RWPE2 (cell line): ENCODE results near the gene PTPN22.

Source experiments
- ATAC-seq: fragments of 200-7000 bp; cut with Tn5 transposase; 3 replicates; pipeline ENCODE4 v1.9.1; 2021; ENCODE audit warnings: low read depth
- DNase-seq: peaks from one replicate; pipeline ENCODE4 v3.0.0-alpha.2; 2020; ENCODE audit warnings: low spot score
- H3K27ac ChIP-seq: fragments of 450-650 bp; 2 replicates; pipeline ENCODE4 v1.5.1; 2017; ENCODE audit warnings: mild to moderate bottlenecking; ENCODE audit not compliant: poor library complexity, severe bottlenecking
- H3K27me3 ChIP-seq: fragments of 250-450 bp; sonication (Bioruptor Pico); 2 replicates; pipeline ENCODE4 v1.5.1; 2021; ENCODE audit warnings: mild to moderate bottlenecking, moderate library complexity; ENCODE audit not compliant: insufficient read depth, poor library complexity, severe bottlenecking
- H3K36me3 ChIP-seq: fragments of 250-450 bp; sonication (Bioruptor Pico); 2 replicates; pipeline ENCODE4 v1.5.1; 2020; ENCODE audit warnings: low read depth, mild to moderate bottlenecking, moderate library complexity
- H3K4me1 ChIP-seq: fragments of 250-450 bp; sonication (Bioruptor Pico); 2 replicates; pipeline ENCODE4 v1.5.1; 2021; ENCODE audit warnings: mild to moderate bottlenecking, moderate library complexity; ENCODE audit not compliant: insufficient read depth, poor library complexity, severe bottlenecking
- H3K4me3 ChIP-seq: fragments of 250-450 bp; sonication (Bioruptor Pico); 2 replicates; pipeline ENCODE4 v1.5.1; 2021; ENCODE audit warnings: mild to moderate bottlenecking, moderate library complexity; ENCODE audit not compliant: severe bottlenecking
- H3K9me3 ChIP-seq: fragments of 250-450 bp; sonication (Bioruptor Pico); 2 replicates; pipeline ENCODE4 v1.5.1; 2021; ENCODE audit warnings: mild to moderate bottlenecking, moderate library complexity; ENCODE audit not compliant: severe bottlenecking
- TF ChIP-seq, protein P1 (sequence below): fragments of 450-650 bp; IDR thresholded peaks from one replicate; pipeline ENCODE4 v1.5.1; 2017; ENCODE audit warnings: mild to moderate bottlenecking, moderate library complexity; ENCODE audit not compliant: poor library complexity, severe bottlenecking

Gene PTPN22

DNA sequence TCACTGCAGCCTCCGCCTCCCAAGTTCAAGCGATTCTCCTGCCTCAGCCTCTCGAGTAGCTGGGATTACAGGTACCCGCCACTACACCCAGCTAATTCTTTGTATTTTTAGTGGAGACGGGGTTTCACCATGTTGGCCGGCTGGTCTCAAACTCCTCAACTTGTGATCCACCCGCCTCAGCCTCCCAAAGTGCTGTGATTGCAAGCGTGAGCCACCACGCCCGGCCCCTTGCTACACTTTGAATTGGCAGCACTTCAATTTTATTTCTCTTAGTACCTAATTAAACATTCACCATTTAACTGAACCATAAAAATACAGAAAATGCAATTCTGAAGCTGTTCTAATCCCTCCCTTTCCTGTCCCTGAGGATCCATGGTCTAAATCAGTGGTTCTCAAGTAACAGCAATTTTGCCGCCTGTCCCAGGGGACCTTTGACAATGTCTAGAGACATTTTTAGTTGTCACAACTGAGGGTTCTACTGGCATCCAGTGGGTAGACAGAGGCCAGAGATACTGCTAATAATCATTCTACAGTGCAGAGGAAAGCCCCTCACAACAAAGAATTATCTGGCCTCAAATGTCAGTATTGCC is 20.2 kb upstream of the PTPN22 start:
- ATAC-seq (no peak), DNase-seq (no peak)
- H3K9me3 ChIP-seq: no peaks in the 10 kb centered on the region
- H3K4me3 ChIP-seq: no peak overlapping the region
- peaks cover 24% of the 10 kb centered on the region; the same call in 1 of the 2 replicates for H3K36me3 ChIP-seq
- TF ChIP-seq, protein P1, sequence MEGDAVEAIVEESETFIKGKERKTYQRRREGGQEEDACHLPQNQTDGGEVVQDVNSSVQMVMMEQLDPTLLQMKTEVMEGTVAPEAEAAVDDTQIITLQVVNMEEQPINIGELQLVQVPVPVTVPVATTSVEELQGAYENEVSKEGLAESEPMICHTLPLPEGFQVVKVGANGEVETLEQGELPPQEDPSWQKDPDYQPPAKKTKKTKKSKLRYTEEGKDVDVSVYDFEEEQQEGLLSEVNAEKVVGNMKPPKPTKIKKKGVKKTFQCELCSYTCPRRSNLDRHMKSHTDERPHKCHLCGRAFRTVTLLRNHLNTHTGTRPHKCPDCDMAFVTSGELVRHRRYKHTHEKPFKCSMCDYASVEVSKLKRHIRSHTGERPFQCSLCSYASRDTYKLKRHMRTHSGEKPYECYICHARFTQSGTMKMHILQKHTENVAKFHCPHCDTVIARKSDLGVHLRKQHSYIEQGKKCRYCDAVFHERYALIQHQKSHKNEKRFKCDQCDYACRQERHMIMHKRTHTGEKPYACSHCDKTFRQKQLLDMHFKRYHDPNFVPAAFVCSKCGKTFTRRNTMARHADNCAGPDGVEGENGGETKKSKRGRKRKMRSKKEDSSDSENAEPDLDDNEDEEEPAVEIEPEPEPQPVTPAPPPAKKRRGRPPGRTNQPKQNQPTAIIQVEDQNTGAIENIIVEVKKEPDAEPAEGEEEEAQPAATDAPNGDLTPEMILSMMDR: no peak
- H3K4me1 ChIP-seq: peaks cover 6% of the 10 kb centered on the region
- no peaks in the 10 kb centered on the region for H3K27me3 ChIP-seq
- no peak overlapping the region for H3K27ac ChIP-seq

DNA sequence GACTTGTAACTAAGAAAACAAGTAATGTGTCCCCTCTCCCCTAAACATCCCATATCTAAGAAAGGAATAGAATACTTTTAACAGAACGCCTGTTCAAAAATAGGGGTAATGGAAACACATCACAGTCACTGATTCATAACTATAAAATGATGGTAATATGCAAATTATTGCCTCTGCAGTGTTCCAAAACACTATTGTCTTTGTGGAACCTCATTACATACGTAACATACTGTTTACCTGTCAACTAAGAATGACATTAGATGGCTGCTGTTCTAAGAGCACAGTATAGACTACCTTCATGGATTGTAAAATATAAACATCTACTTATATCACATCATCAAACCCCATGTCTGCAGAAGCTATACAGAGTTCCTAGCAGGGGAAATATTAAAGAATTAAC is 19.3 kb upstream of the PTPN22 start:
- peaks cover 18% of the 10 kb centered on the region; the same call in 1 of the 2 replicates for H3K36me3 ChIP-seq
- no peak for ATAC-seq
- H3K4me1 ChIP-seq: peaks cover 6% of the 10 kb centered on the region
- H3K27ac ChIP-seq: no peak overlapping the region
- H3K9me3 ChIP-seq: no peaks in the 10 kb centered on the region
- no peaks in the 10 kb centered on the region for H3K27me3 ChIP-seq
- no peak overlapping the region for H3K4me3 ChIP-seq
- DNase-seq: no peak
- TF ChIP-seq, protein P1: no peak

DNA sequence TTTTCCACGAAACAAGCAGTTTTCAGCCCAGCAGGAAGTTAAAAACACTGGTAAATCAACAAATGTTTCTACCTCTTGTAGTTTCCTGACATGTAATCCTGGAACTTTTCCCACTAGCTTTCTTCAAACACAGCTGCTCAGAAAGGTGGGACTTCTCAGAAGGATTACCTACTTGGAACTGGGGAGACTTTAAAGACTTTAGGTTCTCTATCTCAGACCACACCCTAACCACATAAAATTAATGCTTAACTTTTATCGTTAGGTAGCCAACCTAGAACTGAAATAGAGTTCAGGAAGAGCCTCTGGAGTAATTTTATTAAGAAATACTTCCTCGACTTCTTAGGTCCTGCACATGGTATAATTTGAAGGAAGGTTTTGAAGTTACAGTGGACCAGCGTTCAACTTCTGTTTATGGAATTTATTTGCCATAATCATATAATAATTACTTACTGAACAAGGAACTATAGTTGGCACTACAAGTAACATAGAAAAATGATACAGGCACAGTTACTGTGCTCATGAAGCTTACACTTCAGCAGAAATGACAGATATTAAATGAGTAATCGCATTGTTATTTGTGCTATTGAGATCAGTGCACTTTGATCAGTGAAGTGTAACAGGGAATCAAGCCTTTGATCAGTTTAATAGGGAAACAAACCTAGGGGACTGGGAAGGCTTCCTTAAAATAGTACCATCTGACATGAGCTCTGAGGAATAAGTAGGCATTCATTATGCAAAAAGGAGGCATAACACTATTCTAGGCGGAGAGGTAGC is 16.1 kb upstream of the PTPN22 start, which contains the start of gene BCL2L15:
BCL2L15 (minus strand) TSS at position 180 of the 774 bp plus-strand sequence. CDS start 206 bp downstream, outside the sequence.
- H3K4me3 ChIP-seq: no peak within 1 kb of the TSS
- TF ChIP-seq, protein P1: no peak
- no peak for ATAC-seq
- no peaks in the 10 kb centered on the region for H3K9me3 ChIP-seq
- no peak for DNase-seq
- no peaks in the 10 kb centered on the region for H3K36me3 ChIP-seq
- H3K27ac ChIP-seq: no peak within 1 kb of the TSS
- peaks cover 6% of the 10 kb centered on the region for H3K4me1 ChIP-seq
- no peaks in the 10 kb centered on the region for H3K27me3 ChIP-seq

DNA sequence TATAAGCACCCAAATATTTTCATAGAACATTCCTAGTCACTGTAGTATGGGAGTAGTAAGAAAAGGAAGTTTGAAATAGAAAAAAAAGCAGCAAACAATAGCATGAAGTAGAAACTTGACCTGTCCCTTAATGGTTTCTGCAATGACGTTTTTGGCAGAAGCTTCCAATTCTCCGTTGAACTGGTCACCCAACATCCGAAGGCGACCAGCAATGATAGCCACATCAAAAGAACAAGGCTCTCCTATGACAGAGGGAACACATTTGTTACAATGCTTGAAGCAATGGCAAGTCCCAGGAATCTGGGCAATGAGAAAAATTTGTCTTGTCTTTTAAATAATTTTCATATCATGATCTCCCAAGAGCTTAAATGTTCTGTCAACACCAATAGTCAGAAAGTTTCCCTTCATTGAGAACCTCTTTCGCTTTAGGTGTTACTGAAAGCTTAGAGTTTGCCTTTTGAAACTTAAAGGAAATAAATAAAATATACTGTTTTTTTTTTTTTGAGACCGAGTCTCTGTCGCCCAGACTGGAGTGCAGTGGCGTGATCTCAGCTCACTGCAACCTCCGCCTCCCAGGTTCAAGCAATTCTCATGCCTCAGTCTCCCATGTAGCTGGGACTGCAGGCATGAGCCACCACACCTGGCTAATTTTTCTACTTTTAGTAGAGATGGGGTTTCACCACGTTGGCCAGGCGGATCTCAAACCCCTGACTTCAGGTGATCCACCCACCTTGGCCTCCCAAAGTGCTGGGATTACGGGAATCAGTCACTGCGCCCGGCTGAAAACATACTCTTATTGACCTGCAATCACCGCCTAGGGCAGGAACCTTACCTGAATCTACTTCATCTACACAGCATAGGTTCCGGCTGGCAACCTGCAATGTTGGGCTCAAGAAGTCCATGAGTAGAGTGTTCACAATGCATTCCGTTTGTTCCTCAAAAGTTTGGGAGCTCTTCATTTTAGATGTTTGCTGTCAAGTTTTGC is 15.2 kb upstream of the PTPN22 start:
- Histone ChIP-seq H3K4me1 (peaks cover 6% of the 10 kb centered on the region), H3K27me3 (no peaks in the 10 kb centered on the region), H3K9me3 (no peaks in the 10 kb centered on the region), H3K4me3 (no peak overlapping the region), H3K36me3 (no peaks in the 10 kb centered on the region), H3K27ac (no peak overlapping the region)
- no peak for ATAC-seq
- DNase-seq: no peak
- TF ChIP-seq, protein P1: no peak
